Measurements from ENCODE around the gene NMRK1. TPM values are rescaled to one million over a fixed set of nuclear protein-coding genes. Genes with fewer than 3 reads are reported as not detected.

NMRK1 gene
- total RNA-seq, 1 experiment from 2014 or later, result 7.8 TPM

- TF ChIP-seq RAD21 (IDR thresholded peaks at IDR 0.05; ENCODE audit: low read depth), result no peak
- TF ChIP-seq EZH2 (IDR thresholded peaks at IDR 0.05), result no peak
- TF ChIP-seq POLR2AphosphoS5 (IDR thresholded peaks at IDR 0.05; ENCODE audit: low read depth, low read length), result no peak
- no peak for TF ChIP-seq POLR2A (IDR thresholded peaks at IDR 0.05; ENCODE audit: borderline replicate concordance, extremely low read depth, insufficient read depth, insufficient read length)
Measured at GRCh38 chr9:75084081-75084672, 3.8 kb downstream of the NMRK1 start (continued).

GRCh38 chr9:75083188-75083970 lies 4.6 kb downstream of the NMRK1 start:
- TF ChIP-seq MAX (IDR thresholded peaks at IDR 0.05) (peak; percentile 30; the same call in 1 of the 2 replicates), ZBTB33 (IDR thresholded peaks at IDR 0.05; ENCODE audit: extremely low read depth, insufficient replicate concordance, low read length) (no peak), RAD21 (IDR thresholded peaks at IDR 0.05; ENCODE audit: low read depth) (0 out of 2 replicates have a peak, but pooled peaks have one; percentile 11)
- no peaks in the 10 kb centered on the region for H3K27me3 ChIP-seq (ENCODE audit: insufficient read depth, low read length)
- RAD21 ChIA-PET (ENCODE audit: low non-redundant PET in 1 of 2, low total read pairs in 2 of 2, uncharacterized antibody in 2 of 2, unreplicated experiment in 2 of 2), result no interaction called here
- POLR2A ChIA-PET, result interaction anchor here (1.5 kb wide), 1 partner anchor 55 kb away, joined by 3 read pairs; the partner anchor contains the start of gene CARNMT1
- peaks cover 16 to 31% of the 10 kb centered on the region in 2 experiments; a peak in 3 of 4 replicates for H3K4me1 ChIP-seq (ENCODE audit: control insufficient read depth in 1 of 2, insufficient read depth in 2 of 2, low read length in 2 of 2)
- DNase-seq (ENCODE audit: low read depth, low spot score), result no peak
- H3K79me2 ChIP-seq (ENCODE audit: insufficient read depth, low read length), result no peaks in the 10 kb centered on the region
- intact Hi-C loops (cut with micrococcal nuclease), result no loop called here
- peak; percentile 35 for ATAC-seq
- no peaks in the 10 kb centered on the region for H3K36me3 ChIP-seq (ENCODE audit: control insufficient read depth in 1 of 2, insufficient read depth in 2 of 2, low read length in 2 of 2)
- peak overlapping the region; percentile 55 for H2AFZ ChIP-seq (ENCODE audit: low read depth, low read length, poor library complexity, severe bottlenecking)
- no peaks in the 10 kb centered on the region for H4K20me1 ChIP-seq (ENCODE audit: insufficient read depth)
- H3K4me2 ChIP-seq (ENCODE audit: low read length), result peak overlapping the region; percentile 60
- H3K27ac ChIP-seq (ENCODE audit: low read depth, low read length), result no peak overlapping the region
- CTCF ChIA-PET, result interaction anchor here (1.4 to 2.8 kb wide), 2 partner anchors 102 to 309 kb away, joined by 3 to 10 read pairs; no protein-coding TSS in a partner anchor
- no TSS peak for BruUV-seq (replicated peaks)
- no peaks in the 10 kb centered on the region for H3K9me3 ChIP-seq (ENCODE audit: control insufficient read depth in 1 of 2, insufficient read depth in 1 of 2, low read depth in 1 of 2, low read length in 2 of 2)
- H3K9me2 ChIP-seq (ENCODE audit: insufficient read depth), result no peaks in the 10 kb centered on the region
- no peak overlapping the region for H3K4me3 ChIP-seq (replicated peaks in 1 of 2; ENCODE audit: low read depth in 1 of 2, low read length in 2 of 2)
- H3K9ac ChIP-seq (ENCODE audit: low read length), result 0 out of 2 replicates have a peak overlapping the region, but pooled peaks have one; percentile 11

Data from HCT116 (cell line).